AG04449 (cell line): ENCODE results near the gene ATP8A2.

Experiments
- CTCF ChIA-PET: fragments of 350-600 bp; formaldehyde crosslinking; extraction: SDS; loops from one replicate; lab custom pipeline; 2021; ENCODE audit warnings: antibody characterized with exemption; lab: Yijun Ruan, JAX
- POLR2A ChIA-PET: fragments of 400-600, 350-600 bp; formaldehyde crosslinking; extraction: SDS; loops from one replicate; lab custom pipeline; 2020; ENCODE audit warnings: antibody characterized with exemption, inconsistent platforms; lab: Yijun Ruan, JAX
- DNase-seq: peaks from one replicate; pipeline ENCODE4 v3.0.0-alpha.2; 2010; ENCODE audit warnings: low read depth, low spot score
- H3K4me3 ChIP-seq: 2 replicates; pipeline ENCODE4 v1.5.1; 2011; ENCODE audit warnings: low read depth, mild to moderate bottlenecking, control low read depth, low read length
- CTCF ChIP-seq: IDR thresholded peaks from one replicate; pipeline ENCODE4 v1.5.1; 2011; ENCODE audit warnings: mild to moderate bottlenecking, moderate library complexity, low read length, control low read depth, inconsistent platforms; ENCODE audit not compliant: insufficient read depth; ENCODE audit errors: missing control alignments

Gene ATP8A2

GRCh38 chr13:25608181-25608580, 236.4 kb downstream of the ATP8A2 start:
- DNase-seq: no peak
- POLR2A ChIA-PET: no interaction called here
- H3K4me3 ChIP-seq: no peak overlapping the region
- TF ChIP-seq CTCF: no peak
- CTCF ChIA-PET: no interaction called here

GRCh38 chr13:25616674-25617073, 244.9 kb downstream of the ATP8A2 start:
- H3K4me3 ChIP-seq: no peak overlapping the region
- CTCF ChIA-PET: no interaction called here
- POLR2A ChIA-PET: no interaction called here
- DNase-seq: no peak
- TF ChIP-seq CTCF: no peak

GRCh38 chr13:25619897-25620296, 248.1 kb downstream of the ATP8A2 start:
- CTCF ChIA-PET: no interaction called here
- DNase-seq: no peak
- POLR2A ChIA-PET: interaction anchor here (0.7 kb wide), 1 partner anchor 69 kb away, joined by 4 read pairs; no protein-coding TSS in a partner anchor
- TF ChIP-seq CTCF: no peak
- H3K4me3 ChIP-seq: no peak overlapping the region

GRCh38 chr13:25625414-25625813, 253.6 kb downstream of the ATP8A2 start:
- CTCF ChIA-PET: no interaction called here
- POLR2A ChIA-PET: no interaction called here
- no peak overlapping the region for H3K4me3 ChIP-seq
- DNase-seq: no peak
- no peak for TF ChIP-seq CTCF

- no peak overlapping the region for H3K4me3 ChIP-seq
- CTCF ChIA-PET: no interaction called here
- no peak for TF ChIP-seq CTCF
- no peak for DNase-seq
- POLR2A ChIA-PET: no interaction called here
Measured at GRCh38 chr13:25630329-25630900, 258.6 kb downstream of the ATP8A2 start.

GRCh38 chr13:25632166-25632888, 260.6 kb downstream of the ATP8A2 start:
- no peak for DNase-seq
- ChIA-PET CTCF (no interaction called here), POLR2A (no interaction called here)
- no peak for TF ChIP-seq CTCF
- H3K4me3 ChIP-seq: no peak overlapping the region
